Activated CD8-positive, alpha-beta memory T cell treated with anti-CD3 and anti-CD28 coated beads for 24 hours (primary cell): Measurements from ENCODE around the gene AK9.

Experiments
- DNase-seq: peaks from one replicate; pipeline ENCODE4 v3.0.0-alpha.2; 2020

Gene AK9

DNA sequence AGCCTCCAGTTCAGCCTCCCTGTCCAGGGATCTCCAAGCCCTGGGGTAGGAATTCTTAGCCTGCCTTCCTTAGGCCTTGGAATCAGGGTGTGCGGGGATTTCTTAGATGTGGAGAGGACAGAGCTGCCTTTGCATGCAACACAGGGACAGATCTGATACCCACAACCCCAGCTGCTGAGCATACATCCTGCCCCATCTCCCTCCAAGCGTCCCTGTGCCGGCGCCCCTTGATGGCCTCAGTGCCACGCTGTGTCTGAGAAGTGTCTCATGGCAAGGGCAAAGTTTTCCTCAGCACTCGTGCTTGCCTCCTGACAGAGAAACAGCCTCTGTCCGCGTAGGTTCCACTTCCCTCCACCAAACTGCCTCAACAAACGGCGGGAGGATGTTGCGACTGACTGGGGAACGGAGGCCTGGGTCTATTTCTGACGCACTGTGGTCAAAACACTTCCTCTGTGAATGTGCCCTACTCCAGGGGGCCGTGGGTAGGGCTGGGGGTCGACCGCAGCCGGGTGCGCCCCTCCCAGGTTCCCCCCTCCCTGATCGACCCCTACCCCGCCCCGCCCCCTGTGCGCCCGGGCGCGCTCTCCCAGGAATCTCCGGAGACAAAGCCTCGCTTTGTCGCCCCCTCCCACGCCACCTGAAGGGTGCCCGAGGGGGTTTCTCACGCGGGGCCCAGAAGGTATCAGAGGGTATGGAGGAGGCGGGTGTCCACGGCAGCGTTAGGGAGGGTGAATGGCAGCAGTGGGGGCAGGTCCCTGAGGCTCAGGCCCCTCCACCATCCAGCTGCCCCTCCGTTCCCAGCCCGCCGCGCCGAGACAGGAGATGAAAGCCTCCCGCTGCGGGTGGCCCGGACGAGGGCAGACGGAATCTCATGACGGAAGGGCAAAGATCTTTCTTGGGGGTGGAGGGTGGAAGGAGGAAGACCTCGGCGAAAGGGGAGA, 236.2 kb downstream of the AK9 start:
- DNase-seq: peak; percentile 87

GRCh38 chr6:109453594-109454495, 237.2 kb downstream of the AK9 start:
- DNase-seq: peak; percentile 60

- DNase-seq: peak; percentile 55
These were observed 237.8 kb downstream of the AK9 start for GRCh38 chr6:109453156-109453555.

DNA sequence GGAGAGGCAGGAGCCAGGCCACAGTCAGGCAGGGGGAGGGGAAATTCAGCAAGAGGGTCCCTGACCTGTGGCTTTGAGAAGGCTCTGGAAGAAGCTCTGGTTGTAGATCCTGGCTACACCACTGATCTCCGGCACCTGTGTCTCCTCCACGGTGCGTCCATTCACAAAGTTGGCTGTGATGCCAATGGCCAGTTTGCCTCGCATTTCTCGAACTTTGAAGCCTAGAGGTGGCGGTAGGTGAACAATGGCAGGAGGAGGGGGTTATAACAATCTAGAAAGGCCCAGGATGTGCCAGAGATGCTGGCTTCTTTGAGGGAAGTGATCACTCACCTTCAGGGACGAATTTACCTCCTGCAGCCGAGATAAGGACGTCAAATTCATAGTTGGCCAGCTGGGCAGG, 238.8 kb downstream of the AK9 start:
- peak; percentile 52 for DNase-seq

- DNase-seq: peak; percentile 55
These were observed 239.6 kb downstream of the AK9 start for GRCh38 chr6:109451376-109451775.

- peak; percentile 43 for DNase-seq
These were observed 240.2 kb downstream of the AK9 start for GRCh38 chr6:109450801-109451200.

DNA sequence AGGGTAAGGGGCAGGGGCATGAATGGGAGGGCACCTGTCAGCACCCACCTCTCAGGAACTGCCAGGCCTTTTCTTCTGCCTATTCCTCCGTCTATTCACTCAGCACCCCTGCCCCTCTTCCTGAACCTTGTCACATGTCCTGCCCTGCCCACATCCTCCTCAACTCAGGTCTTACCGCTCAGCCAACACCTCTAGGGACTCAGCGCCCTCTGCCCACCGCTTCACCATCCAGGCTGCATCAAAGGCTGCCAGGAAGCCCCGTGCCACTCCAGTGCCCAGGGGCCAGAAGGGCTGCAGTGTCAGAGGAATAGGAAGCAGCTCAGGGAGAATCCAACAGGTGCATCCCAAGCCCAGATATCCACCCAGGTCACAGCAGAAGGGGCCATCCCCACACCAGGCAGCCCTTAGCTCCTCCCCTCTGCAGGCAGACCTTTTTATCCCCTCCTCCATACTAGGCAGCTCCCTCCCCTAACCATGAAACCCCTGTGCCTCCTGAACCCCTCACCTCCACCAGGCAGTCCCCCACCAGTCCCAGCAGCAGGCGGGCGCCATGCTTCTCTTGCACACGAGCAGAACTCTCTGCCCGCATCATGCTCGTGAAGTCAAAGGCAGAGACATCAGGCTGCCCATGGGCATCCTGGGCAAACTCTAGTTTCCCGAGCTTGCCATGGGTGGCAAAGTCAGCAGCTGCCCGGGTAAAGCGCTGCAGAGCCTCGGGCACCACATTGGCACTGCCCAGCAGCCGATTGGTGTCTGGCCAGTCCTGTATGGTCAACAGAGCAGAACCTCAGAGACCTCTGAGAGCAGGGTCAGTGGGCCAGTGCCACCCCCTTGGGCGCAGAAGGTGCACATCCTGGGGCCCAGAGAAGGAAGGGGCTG, 241.0 kb downstream of the AK9 start:
- DNase-seq: peak; percentile 67

GRCh38 chr6:109449064-109449794, 241.8 kb downstream of the AK9 start:
- peak; percentile 57 for DNase-seq

DNA sequence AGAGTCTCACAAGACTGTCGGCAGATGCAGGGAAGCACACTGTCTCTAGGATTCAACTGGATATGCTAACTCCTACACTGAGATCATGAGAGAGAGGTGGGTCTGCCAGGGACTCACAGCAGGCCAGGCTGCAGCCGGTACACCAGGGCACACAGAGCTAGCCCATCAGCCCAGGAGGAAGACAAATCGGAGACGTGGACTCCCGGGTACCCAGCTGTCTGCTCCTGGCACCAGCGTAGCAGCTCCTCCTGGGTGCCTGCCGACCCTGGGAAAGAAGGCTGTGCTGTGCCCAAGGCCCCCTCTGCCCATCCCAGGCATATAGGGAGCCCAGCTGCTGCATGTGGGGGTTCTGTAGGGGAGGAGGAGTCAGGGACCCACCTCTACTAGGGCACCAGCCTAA, 242.4 kb downstream of the AK9 start:
- peak; percentile 55 for DNase-seq

GRCh38 chr6:109447878-109448555, 243.0 kb downstream of the AK9 start:
- DNase-seq: peak; percentile 56

DNA sequence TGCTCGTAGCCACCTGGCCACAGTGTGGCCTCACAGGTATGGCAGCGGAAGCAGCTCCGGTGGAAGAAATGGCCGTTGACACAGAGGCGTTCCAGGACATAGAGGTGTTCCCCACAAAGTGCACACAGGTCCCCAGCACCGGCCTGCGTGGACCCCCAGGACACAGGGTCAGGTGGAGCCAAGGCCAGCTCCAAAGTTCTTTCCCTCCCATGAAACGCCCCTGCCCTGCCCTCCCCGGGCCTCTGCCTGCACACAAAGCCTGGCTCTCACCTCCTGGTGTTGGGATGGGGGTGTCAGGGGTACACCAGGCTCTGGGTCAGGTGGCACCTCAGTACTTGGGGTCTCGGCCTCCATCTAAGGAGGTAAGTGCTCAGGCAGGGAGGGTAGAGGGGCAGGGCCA, 243.9 kb downstream of the AK9 start:
- peak; percentile 53 for DNase-seq

GRCh38 chr6:109446541-109446940, 244.5 kb downstream of the AK9 start:
- DNase-seq: peak; percentile 37

- no peak for DNase-seq
These were observed 244.9 kb downstream of the AK9 start for GRCh38 chr6:109446072-109446471.

GRCh38 chr6:109445382-109445781, 245.6 kb downstream of the AK9 start:
- DNase-seq: no peak

DNA sequence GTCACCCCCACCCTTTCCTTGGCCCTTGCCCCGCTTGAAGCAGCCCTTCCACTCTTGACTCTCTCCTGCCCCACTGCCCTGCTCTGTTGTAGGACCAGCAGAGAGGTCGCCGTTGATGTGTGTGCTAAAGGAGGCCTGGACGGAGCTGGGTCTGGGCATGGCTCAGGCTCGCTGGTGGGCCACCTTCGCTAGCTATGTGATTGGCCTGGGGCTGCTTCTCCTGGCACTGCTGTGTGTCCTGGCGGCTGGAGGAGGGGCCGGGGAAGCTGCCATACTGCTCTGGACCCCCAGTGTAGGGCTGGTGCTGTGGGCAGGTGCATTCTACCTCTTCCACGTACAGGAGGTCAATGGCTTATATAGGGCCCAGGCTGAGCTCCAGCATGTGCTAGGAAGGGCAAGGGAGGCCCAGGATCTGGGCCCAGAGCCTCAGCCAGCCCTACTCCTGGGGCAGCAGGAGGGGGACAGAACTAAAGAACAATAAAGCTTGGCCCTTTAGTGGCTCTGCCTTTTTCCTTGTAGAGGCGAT, 247.5 kb downstream of the AK9 start:
- DNase-seq: no peak
